Right hindlimb (tissue), 1 donor: ENCODE results near the gene HPCAL1.

Source experiments
- DNase-seq: peaks from one replicate; pipeline ENCODE4 v3.0.0-alpha.2; 2018

The HPCAL1 gene

GRCh38 chr2:10325278-10326145, 22.8 kb downstream of the HPCAL1 start:
- no peak for DNase-seq

GRCh38 chr2:10326151-10326616, 23.5 kb downstream of the HPCAL1 start:
- no peak for DNase-seq

- peak; percentile 70 for DNase-seq
Measured at GRCh38 chr2:10326707-10327594, 24.2 kb downstream of the HPCAL1 start.

GRCh38 chr2:10327896-10328669, 25.4 kb downstream of the HPCAL1 start:
- no peak for DNase-seq

- no peak for DNase-seq
Measured at GRCh38 chr2:10328670-10329579, 26.2 kb downstream of the HPCAL1 start.

- no peak for DNase-seq
Measured at GRCh38 chr2:10329580-10329879, 26.8 kb downstream of the HPCAL1 start.

GRCh38 chr2:10329880-10330699, 27.4 kb downstream of the HPCAL1 start:
- DNase-seq = no peak

GRCh38 chr2:10330700-10331026, 28.0 kb downstream of the HPCAL1 start:
- no peak for DNase-seq

- peak; percentile 55 for DNase-seq
Measured at GRCh38 chr2:10331027-10331701, 28.5 kb downstream of the HPCAL1 start.

GRCh38 chr2:10331702-10332401, 29.1 kb downstream of the HPCAL1 start:
- no peak for DNase-seq

GRCh38 chr2:10332402-10333246, 29.9 kb downstream of the HPCAL1 start:
- DNase-seq = no peak

- no peak for DNase-seq
Measured at GRCh38 chr2:10333247-10333613, 30.5 kb downstream of the HPCAL1 start.

GRCh38 chr2:10333966-10334365, 31.3 kb downstream of the HPCAL1 start:
- no peak for DNase-seq

- no peak for DNase-seq
Measured at GRCh38 chr2:10335046-10335840, 32.5 kb downstream of the HPCAL1 start.

- DNase-seq = no peak
Measured at GRCh38 chr2:10336283-10336682, 33.6 kb downstream of the HPCAL1 start.

- no peak for DNase-seq
Measured at GRCh38 chr2:10337449-10338269, 35.0 kb downstream of the HPCAL1 start.
